ENCODE measurements around the gene KLK5. TPM values are rescaled to one million over a fixed set of nuclear protein-coding genes. Genes with fewer than 3 reads are reported as not detected.

KLK5 gene
- total RNA-seq, 2 experiments from 2014 or later: not detected

- ChIA-PET POLR2A (no interaction called here), CTCF (ENCODE audit: unreplicated experiment) (no interaction called here)
- Histone ChIP-seq H3K9me2 (ENCODE audit: insufficient read depth, low read length) (no peaks in the 10 kb centered on the region), H2AFZ (ENCODE audit: low read length) (no peak overlapping the region), H4K20me1 (ENCODE audit: insufficient read depth, low read length) (no peaks in the 10 kb centered on the region), H3K9me3 (ENCODE audit: low read length) (no peaks in the 10 kb centered on the region), H3K79me2 (ENCODE audit: insufficient read depth, low read depth, low read length) (no peaks in the 10 kb centered on the region), H3K36me3 (ENCODE audit: insufficient read depth, low read length) (no peaks in the 10 kb centered on the region), H3K4me1 (ENCODE audit: insufficient read depth, low read length, poor library complexity, severe bottlenecking) (no peaks in the 10 kb centered on the region), H3K27ac (ENCODE audit: low read depth, low read length, poor library complexity, severe bottlenecking) (no peak overlapping the region), H3K4me3 (ENCODE audit: low read depth, low read length, poor library complexity, severe bottlenecking) (no peak overlapping the region), H3K4me2 (ENCODE audit: low read length) (no peak overlapping the region)
- BruUV-seq (replicated peaks): no TSS peak
- TF ChIP-seq, protein P1, sequence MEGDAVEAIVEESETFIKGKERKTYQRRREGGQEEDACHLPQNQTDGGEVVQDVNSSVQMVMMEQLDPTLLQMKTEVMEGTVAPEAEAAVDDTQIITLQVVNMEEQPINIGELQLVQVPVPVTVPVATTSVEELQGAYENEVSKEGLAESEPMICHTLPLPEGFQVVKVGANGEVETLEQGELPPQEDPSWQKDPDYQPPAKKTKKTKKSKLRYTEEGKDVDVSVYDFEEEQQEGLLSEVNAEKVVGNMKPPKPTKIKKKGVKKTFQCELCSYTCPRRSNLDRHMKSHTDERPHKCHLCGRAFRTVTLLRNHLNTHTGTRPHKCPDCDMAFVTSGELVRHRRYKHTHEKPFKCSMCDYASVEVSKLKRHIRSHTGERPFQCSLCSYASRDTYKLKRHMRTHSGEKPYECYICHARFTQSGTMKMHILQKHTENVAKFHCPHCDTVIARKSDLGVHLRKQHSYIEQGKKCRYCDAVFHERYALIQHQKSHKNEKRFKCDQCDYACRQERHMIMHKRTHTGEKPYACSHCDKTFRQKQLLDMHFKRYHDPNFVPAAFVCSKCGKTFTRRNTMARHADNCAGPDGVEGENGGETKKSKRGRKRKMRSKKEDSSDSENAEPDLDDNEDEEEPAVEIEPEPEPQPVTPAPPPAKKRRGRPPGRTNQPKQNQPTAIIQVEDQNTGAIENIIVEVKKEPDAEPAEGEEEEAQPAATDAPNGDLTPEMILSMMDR (conservative IDR thresholded peaks at IDR 0.05; ENCODE audit: low read length): no peak
- TF ChIP-seq EZH2phosphoT487 (IDR thresholded peaks at IDR 0.05; ENCODE audit: borderline replicate concordance, low read depth, low read length): no peak
- DNase-seq (ENCODE audit: low spot score): no peak
- intact Hi-C loops (cut with micrococcal nuclease; ENCODE audit: unreplicated experiment): no loop called here
Observed at GRCh38 chr19:50957587-50957986, 4.7 kb upstream of the KLK5 start.

GRCh38 chr19:50949861-50950260 is 3.0 kb downstream of the KLK5 start:
- POLR2A ChIA-PET: no interaction called here
- Histone ChIP-seq H3K4me2 (ENCODE audit: low read length) (no peak overlapping the region), H4K20me1 (ENCODE audit: insufficient read depth, low read length) (no peaks in the 10 kb centered on the region), H2AFZ (ENCODE audit: low read length) (no peak overlapping the region), H3K79me2 (ENCODE audit: insufficient read depth, low read depth, low read length) (no peaks in the 10 kb centered on the region), H3K9me3 (ENCODE audit: low read length) (no peaks in the 10 kb centered on the region), H3K4me3 (ENCODE audit: low read depth, low read length, poor library complexity, severe bottlenecking) (no peak overlapping the region), H3K4me1 (ENCODE audit: insufficient read depth, low read length, poor library complexity, severe bottlenecking) (no peaks in the 10 kb centered on the region), H3K9me2 (ENCODE audit: insufficient read depth, low read length) (no peaks in the 10 kb centered on the region), H3K27ac (ENCODE audit: low read depth, low read length, poor library complexity, severe bottlenecking) (no peak overlapping the region), H3K36me3 (ENCODE audit: insufficient read depth, low read length) (no peaks in the 10 kb centered on the region)
- DNase-seq (ENCODE audit: low spot score): no peak
- intact Hi-C loops (cut with micrococcal nuclease; ENCODE audit: unreplicated experiment): no loop called here
- TF ChIP-seq, protein P1 (conservative IDR thresholded peaks at IDR 0.05; ENCODE audit: low read length): no peak
- no peak for TF ChIP-seq EZH2phosphoT487 (IDR thresholded peaks at IDR 0.05; ENCODE audit: borderline replicate concordance, low read depth, low read length)
- CTCF ChIA-PET (ENCODE audit: unreplicated experiment): no interaction called here
- no TSS peak for BruUV-seq (replicated peaks)

DNA sequence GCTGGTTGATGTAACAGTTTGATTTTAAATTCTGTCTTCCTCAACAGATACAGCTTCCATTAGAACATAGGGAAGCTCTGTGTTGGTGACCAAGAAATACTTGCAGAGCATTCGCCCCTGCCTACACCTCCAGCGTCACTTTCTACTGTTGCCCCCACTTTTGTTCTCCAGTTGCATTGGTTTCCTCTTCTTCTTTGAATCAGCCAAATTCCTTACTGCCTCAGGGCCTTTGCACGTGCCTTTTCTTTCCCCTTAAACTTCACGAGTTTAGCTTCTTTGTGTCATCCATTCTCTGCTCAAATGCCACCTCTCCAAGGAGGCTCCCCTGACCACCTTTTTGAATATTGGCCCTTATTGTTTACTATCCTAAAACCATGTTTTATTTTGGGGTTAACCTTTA is 5.7 kb downstream of the KLK5 start:
- no peaks in the 10 kb centered on the region for H4K20me1 ChIP-seq (ENCODE audit: insufficient read depth, low read length)
- H2AFZ ChIP-seq (ENCODE audit: low read length): no peak overlapping the region
- H3K9me3 ChIP-seq (ENCODE audit: low read length): no peaks in the 10 kb centered on the region
- H3K36me3 ChIP-seq (ENCODE audit: insufficient read depth, low read length): no peaks in the 10 kb centered on the region
- POLR2A ChIA-PET: no interaction called here
- no peaks in the 10 kb centered on the region for H3K79me2 ChIP-seq (ENCODE audit: insufficient read depth, low read depth, low read length)
- H3K4me2 ChIP-seq (ENCODE audit: low read length): no peak overlapping the region
- no peak overlapping the region for H3K4me3 ChIP-seq (ENCODE audit: low read depth, low read length, poor library complexity, severe bottlenecking)
- no peaks in the 10 kb centered on the region for H3K9me2 ChIP-seq (ENCODE audit: insufficient read depth, low read length)
- intact Hi-C loops (cut with micrococcal nuclease; ENCODE audit: unreplicated experiment): no loop called here
- H3K4me1 ChIP-seq (ENCODE audit: insufficient read depth, low read length, poor library complexity, severe bottlenecking): no peaks in the 10 kb centered on the region
- CTCF ChIA-PET (ENCODE audit: unreplicated experiment): no interaction called here
- H3K27ac ChIP-seq (ENCODE audit: low read depth, low read length, poor library complexity, severe bottlenecking): no peak overlapping the region
- TF ChIP-seq, protein P1 (conservative IDR thresholded peaks at IDR 0.05; ENCODE audit: low read length): no peak
- no peak for TF ChIP-seq EZH2phosphoT487 (IDR thresholded peaks at IDR 0.05; ENCODE audit: borderline replicate concordance, low read depth, low read length)
- no peak for DNase-seq (ENCODE audit: low spot score)
- BruUV-seq (replicated peaks): no TSS peak
